ENCODE results near the gene ABCF2.

The ABCF2 gene

GRCh38 chr7:151252961-151253711, 26.1 kb upstream of the ABCF2 start:
- in situ Hi-C loops (cut with MboI; ENCODE audit: low sequenced_read_pairs) = no loop called here

GRCh38 chr7:151252561-151252835, 25.5 kb upstream of the ABCF2 start:
- in situ Hi-C loops (cut with MboI; ENCODE audit: low sequenced_read_pairs) = no loop called here

GRCh38 chr7:151251689-151252560, 24.9 kb upstream of the ABCF2 start:
- in situ Hi-C loops (cut with MboI; ENCODE audit: low sequenced_read_pairs) = no loop called here

- in situ Hi-C loops (cut with MboI; ENCODE audit: low sequenced_read_pairs) = no loop called here
Observed at GRCh38 chr7:151251328-151251688, 24.3 kb upstream of the ABCF2 start.

GRCh38 chr7:151250181-151251132, 23.5 kb upstream of the ABCF2 start:
- in situ Hi-C loops (cut with MboI; ENCODE audit: low sequenced_read_pairs) = no loop called here

- in situ Hi-C loops (cut with MboI; ENCODE audit: low sequenced_read_pairs) = no loop called here
Observed at GRCh38 chr7:151249732-151250072, 22.7 kb upstream of the ABCF2 start.

GRCh38 chr7:151249034-151249731, 22.2 kb upstream of the ABCF2 start:
- in situ Hi-C loops (cut with MboI; ENCODE audit: low sequenced_read_pairs) = no loop called here

- in situ Hi-C loops (cut with MboI; ENCODE audit: low sequenced_read_pairs) = no loop called here
Observed at GRCh38 chr7:151248346-151249033, 21.5 kb upstream of the ABCF2 start, which contains the start of gene SMARCD3. Gene SMARCD3, minus strand, starts transcription at chr7:151248694. Its CDS starts 132 bp downstream, at chr7:151248562.

- in situ Hi-C loops (cut with MboI; ENCODE audit: low sequenced_read_pairs) = no loop called here
Observed at GRCh38 chr7:151247611-151248345, 20.8 kb upstream of the ABCF2 start.

- in situ Hi-C loops (cut with MboI; ENCODE audit: low sequenced_read_pairs) = no loop called here
Observed at GRCh38 chr7:151246851-151247580, 20.0 kb upstream of the ABCF2 start.

GRCh38 chr7:151246102-151246850, 19.3 kb upstream of the ABCF2 start:
- in situ Hi-C loops (cut with MboI; ENCODE audit: low sequenced_read_pairs) = no loop called here

- in situ Hi-C loops (cut with MboI; ENCODE audit: low sequenced_read_pairs) = no loop called here
Observed at GRCh38 chr7:151245360-151246101, 18.5 kb upstream of the ABCF2 start.

- in situ Hi-C loops (cut with MboI; ENCODE audit: low sequenced_read_pairs) = no loop called here
Observed at GRCh38 chr7:151244841-151245346, 17.9 kb upstream of the ABCF2 start.

- in situ Hi-C loops (cut with MboI; ENCODE audit: low sequenced_read_pairs) = no loop called here
Observed at GRCh38 chr7:151244196-151244840, 17.3 kb upstream of the ABCF2 start.

- in situ Hi-C loops (cut with MboI; ENCODE audit: low sequenced_read_pairs) = no loop called here
Observed at GRCh38 chr7:151243408-151244195, 16.6 kb upstream of the ABCF2 start.

GRCh38 chr7:151243045-151243349, 16.0 kb upstream of the ABCF2 start:
- in situ Hi-C loops (cut with MboI; ENCODE audit: low sequenced_read_pairs) = no loop called here
